GM21786 (cell line): ENCODE results near the gene PIP4K2B.
"Not testable (repeated sequence)": the region's sequence is repeated elsewhere in the genome, so short reads cannot be mapped to it uniquely, and the experiment has no call there.

Experiments used
- ATAC-seq: cut with Tn5 transposase; IDR thresholded peaks from one replicate; pipeline ENCODE4 v1.9.1; 2021; ENCODE audit not compliant: unreplicated experiment

Gene PIP4K2B

GRCh38 chr17:38730526-38731379 lies 68.6 kb downstream of the PIP4K2B start:
- no peak for ATAC-seq

DNA sequence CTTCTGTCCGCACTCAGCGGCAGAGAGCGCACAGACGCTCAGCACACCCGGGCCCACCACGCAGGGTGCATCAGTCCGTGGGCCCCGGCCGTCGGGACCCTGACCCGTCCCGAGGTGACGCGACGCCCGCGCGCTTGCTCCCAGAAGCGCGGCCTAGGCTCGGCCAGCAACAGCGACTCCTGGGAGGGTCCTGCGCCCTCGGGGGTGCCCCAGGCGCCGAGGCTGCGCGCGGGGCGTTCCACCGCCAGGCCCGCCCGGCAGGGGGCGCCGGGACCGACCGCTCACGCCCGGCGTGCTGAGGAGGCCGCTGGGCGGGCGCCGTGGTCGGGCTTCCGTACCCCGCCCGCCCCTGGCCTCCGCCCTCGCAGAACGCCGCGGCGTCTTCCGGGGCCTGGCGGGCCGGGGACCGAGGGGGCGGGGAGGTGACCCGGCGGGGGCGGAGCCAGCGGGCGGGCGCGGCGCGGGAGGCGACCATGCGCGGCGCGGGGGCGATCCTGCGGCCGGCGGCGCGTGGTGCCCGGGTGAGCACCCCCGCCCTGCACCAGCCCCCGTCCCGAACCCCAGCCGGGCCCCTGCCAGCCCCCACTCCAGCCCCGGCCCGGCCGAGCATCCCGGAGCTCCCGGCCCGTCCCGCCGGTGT lies 69.3 kb downstream of the PIP4K2B start, which contains the start of gene CISD3:
CISD3 (plus strand) TSS at position 456 of the 640 bp plus-strand sequence; CDS start at position 474, 18 bp downstream.
- peak; percentile 62 for ATAC-seq

DNA sequence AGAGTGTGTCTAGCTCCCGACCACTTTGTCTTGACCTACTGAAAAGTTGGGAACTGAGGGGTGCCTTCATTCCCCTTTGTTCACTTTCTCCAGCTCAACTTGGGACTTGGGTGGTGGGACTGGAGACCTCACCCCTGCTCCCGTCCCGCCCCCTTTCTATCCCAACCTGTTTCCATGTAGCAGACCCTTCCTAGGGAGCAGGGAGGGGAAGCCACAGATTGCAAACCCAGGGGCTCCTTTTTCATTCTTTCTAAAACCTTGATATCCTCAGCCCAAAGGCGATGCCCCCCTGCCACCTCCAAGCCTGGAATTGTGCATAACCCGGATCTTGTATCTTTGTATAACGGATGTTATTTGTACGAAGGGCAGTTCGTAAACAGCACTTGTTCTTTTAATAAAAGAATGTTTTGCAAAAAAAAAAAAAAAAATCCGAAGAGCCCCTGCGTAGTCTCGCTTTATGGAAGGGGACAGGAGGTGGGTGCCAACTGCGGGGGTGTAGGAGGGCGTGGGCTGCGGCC lies 69.9 kb downstream of the PIP4K2B start:
- no peak for ATAC-seq

GRCh38 chr17:38728290-38728831 lies 71.0 kb downstream of the PIP4K2B start:
- no peak for ATAC-seq

GRCh38 chr17:38727736-38728135 lies 71.6 kb downstream of the PIP4K2B start:
- ATAC-seq: no peak

DNA sequence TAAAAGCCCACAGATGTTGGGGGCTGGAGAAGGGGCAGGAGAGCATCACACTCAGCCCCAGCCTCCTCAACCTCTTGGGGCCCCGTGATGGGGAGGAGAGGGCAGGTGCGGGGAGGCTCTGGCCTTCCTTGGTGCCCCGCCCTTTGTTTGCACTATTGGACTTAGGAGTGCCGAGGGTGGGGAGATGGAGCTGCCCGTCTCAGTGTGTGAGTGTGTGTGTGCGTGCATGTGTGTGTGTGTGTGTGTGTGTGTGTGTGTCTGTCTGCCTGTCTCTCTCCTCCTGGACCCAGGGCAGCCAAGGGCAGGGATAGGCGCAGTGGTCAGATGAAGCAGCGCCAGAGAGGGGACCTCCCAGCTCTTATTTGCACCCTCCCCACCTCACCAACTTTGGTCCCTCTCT lies 73.2 kb downstream of the PIP4K2B start:
- ATAC-seq: not testable (repeated sequence)

GRCh38 chr17:38725066-38725465 lies 74.3 kb downstream of the PIP4K2B start:
- no peak for ATAC-seq

- ATAC-seq: no peak
Observed at GRCh38 chr17:38724337-38724988, 74.9 kb downstream of the PIP4K2B start.

DNA sequence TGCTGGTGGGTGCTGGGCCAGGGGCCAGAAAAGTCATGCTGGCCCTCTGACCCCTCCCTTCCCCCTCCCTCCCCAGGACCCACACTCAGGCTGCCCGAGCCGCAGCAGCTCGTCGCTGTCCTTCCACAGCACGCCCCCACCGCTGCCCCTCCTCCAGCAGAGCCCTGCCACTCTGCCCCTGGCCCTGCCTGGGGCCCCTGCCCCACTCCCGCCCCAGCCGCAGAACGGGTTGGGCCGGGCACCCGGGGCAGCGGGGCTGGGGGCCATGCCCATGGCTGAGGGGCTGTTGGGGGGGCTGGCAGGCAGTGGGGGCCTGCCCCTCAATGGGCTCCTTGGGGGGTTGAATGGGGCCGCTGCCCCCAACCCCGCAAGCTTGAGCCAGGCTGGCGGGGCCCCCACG lies 77.6 kb downstream of the PIP4K2B start:
- no peak for ATAC-seq

GRCh38 chr17:38720941-38721340 lies 78.4 kb downstream of the PIP4K2B start:
- ATAC-seq: no peak

- ATAC-seq: no peak
Observed at GRCh38 chr17:38719943-38720641, 79.3 kb downstream of the PIP4K2B start.

DNA sequence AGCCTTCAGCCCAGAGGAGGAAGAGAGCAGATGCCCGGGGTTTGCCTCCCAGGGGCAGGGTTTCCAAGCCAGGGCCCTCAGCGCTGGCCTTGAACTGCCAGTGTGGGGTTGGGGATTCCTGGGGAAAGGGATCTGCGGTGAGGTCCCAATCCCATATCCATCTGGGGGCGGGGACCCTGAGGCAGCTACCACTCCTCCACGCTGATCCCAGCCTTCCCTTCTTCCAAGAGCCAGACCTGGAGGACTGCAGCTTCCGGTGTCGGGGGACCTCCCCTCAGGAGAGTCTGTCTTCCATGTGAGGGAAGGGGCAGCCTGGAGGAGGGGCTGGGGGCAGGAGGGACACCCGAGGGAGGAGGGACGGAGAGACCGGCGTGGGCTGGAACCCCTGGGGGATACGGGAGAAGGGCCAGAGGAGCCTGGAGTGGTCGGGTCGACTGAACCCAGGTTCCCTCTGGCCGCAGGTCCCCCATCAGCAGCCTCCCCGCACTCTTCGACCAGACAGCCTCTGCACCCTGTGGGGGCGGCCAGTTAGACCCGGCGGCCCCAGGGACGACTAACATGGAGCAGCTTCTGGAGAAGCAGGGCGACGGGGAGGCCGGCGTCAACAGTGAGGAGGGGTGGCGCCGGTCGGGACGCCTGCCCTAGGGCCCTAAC lies 79.9 kb downstream of the PIP4K2B start:
- no peak for ATAC-seq

DNA sequence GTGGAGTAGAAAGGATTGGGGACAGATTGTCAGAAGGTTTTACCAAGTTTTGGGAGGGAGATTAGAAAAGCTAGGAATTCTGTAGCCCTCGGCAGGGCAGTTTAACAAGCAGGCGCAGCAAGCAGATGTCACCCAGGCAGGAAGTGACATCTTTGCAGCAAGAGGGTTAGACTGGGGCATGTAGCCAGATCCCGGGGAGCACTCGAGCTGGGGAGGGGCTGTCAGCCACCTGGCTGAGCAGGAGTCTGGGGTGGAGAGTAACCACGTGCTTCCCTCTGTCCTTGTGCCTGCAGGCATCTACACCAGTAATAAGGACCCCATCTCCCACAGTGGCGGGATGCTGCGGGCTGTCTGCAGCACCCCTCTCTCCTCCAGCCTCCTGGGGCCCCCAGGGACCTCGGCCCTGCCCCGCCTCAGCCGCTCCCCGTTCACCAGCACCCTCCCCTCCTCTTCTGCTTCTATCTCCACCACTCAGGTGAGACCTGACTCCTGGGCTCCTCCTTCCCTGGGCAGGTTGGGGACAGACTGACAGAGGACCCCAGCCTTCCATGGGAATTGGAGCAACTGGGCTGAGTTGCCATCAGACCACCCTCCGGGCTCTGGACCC lies 82.1 kb downstream of the PIP4K2B start:
- ATAC-seq: no peak

- ATAC-seq: no peak
Observed at GRCh38 chr17:38716368-38717005, 82.9 kb downstream of the PIP4K2B start.
